ENCODE measurements around the gene DUSP2. TPM values are rescaled to one million over a fixed set of nuclear protein-coding genes. Genes with fewer than 3 reads are reported as not detected.

The DUSP2 gene
- total and polyA plus RNA-seq, 2 experiments from 2014 or later: 0.89 to 2.2 TPM

DNA sequence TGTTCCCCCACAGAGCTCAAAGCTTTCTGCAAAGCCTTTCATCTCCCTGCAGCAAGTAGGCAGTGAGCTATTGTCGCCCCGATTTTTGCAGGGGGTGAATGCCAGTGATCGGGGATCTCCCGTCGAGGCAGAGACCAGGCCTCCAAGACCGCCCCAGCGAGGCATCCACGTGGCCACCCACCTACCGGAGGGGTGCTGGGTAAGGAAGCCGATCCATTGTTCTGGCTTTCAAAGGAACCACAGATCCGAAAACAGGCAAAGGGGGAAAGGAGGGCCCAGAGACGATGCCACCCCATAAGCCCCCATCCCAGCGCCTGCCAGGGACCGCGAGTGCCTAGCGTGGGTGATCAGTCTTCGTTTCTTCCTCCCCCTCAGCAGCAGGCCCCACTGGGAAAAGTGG is 31.3 kb downstream of the DUSP2 start:
- H3K4me3 ChIP-seq: peak overlapping the region; percentile 92
- no peak for DNase-seq (ENCODE audit: low read depth in 1 of 2, low spot score in 1 of 2)

GRCh38 chr2:96113367-96113677 is 31.9 kb downstream of the DUSP2 start:
- H3K36me3 ChIP-seq: no peaks in the 10 kb centered on the region
- no peak for DNase-seq (ENCODE audit: low read depth in 1 of 2, low spot score in 1 of 2)
- peaks cover 42% of the 10 kb centered on the region for H3K4me1 ChIP-seq (ENCODE audit: low read depth)
- no peak overlapping the region for H3K4me3 ChIP-seq
- peak overlapping the region; percentile 11 for H3K27ac ChIP-seq
- no peak for TF ChIP-seq CTCF (IDR thresholded peaks at IDR 0.05; ENCODE audit: low read depth, low read length)
- H3K27me3 ChIP-seq: peaks cover 9% of the 10 kb centered on the region
- no peaks in the 10 kb centered on the region for H3K9me3 ChIP-seq (ENCODE audit: low read depth)

More for the DNA sequence above, 31.3 kb downstream of the DUSP2 start:
- H3K4me1 ChIP-seq (ENCODE audit: low read depth): peaks cover 36% of the 10 kb centered on the region
- H3K9me3 ChIP-seq (ENCODE audit: low read depth): no peaks in the 10 kb centered on the region
- no peak overlapping the region for H3K27ac ChIP-seq
- H3K36me3 ChIP-seq: no peaks in the 10 kb centered on the region
- peaks cover 10% of the 10 kb centered on the region for H3K27me3 ChIP-seq
- TF ChIP-seq CTCF (IDR thresholded peaks at IDR 0.05; ENCODE audit: low read depth, low read length): no peak

DNA sequence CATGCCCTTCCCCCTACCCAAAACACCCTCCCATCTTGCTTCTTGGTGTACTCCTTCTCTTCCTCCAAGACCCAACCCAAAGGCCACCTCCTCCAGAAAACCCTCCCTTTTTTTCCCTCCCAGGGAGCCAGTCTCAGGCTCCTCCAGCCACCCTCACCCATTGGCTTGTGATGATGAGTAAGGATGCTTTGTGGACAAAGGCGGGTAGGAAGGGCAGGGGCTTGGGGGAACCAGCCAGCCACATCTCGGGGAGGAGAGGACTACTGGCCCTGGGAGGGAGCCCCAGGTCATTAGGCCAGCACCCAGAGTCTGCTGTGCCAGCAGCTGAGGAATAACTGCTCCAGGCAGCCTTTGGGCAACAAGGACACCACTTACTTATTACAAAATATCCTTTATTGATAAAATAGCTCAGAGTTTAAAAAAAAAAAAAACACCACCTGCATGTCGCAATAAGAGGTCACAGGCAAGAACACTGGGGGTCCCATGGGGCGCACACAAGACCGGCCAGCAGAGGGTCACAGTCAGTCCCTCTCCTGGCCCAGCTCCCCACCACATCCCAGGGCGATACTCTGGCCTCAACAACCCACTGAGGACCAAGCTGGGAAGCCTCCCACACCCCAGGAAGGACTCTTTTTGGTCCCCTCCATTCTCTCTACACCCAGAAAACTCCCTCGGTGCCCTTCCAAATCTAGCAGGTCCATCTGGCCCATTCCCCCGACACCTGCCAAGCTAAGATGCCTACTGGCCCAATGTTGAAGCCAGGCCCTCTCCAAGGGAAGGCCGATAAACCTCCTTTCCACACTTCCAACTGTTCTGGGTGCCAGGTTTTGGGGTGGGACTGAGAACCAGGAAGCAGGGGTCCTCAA is 32.5 kb downstream of the DUSP2 start:
- no peaks in the 10 kb centered on the region for H3K9me3 ChIP-seq (ENCODE audit: low read depth)
- H3K4me3 ChIP-seq: no peak overlapping the region
- H3K4me1 ChIP-seq (ENCODE audit: low read depth): peaks cover 48% of the 10 kb centered on the region
- peaks cover 4% of the 10 kb centered on the region for H3K27me3 ChIP-seq
- H3K27ac ChIP-seq: peak overlapping the region; percentile 97
- no peak for DNase-seq (ENCODE audit: low read depth in 1 of 2, low spot score in 1 of 2)
- no peak for TF ChIP-seq CTCF (IDR thresholded peaks at IDR 0.05; ENCODE audit: low read depth, low read length)
- H3K36me3 ChIP-seq: no peaks in the 10 kb centered on the region

DNA sequence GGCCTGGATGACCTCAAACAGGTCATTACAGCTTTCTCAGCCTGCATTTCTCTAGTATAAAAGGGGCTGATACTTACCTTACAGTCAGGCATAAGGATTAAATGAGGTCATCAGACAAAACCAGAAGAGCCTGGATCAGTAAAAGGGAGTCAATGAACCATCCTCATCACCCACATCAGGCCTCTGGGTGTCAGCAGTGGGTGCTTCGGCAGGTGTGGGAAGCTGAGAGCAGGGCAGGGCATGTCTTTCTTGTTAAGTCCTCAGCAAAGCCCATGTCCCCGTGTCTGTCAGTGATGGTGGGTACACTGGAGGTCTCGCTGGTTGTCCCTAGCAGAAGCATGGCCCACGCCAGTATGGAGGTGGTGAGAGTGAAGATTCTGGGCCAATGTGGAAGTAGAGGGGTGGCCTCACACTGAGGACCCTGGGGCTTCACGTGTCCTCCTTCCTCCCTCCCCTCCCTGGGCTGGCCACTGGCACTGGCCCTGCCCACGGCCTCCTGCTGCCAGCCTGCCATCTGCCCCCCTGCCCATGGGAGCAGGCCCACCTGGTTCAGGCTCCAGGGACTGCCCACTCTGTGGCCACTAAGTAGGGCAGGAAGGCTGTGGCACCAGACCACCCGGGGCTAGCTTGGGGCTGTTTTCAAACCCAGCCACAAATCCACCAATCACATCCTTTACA is 33.3 kb downstream of the DUSP2 start:
- no peaks in the 10 kb centered on the region for H3K9me3 ChIP-seq (ENCODE audit: low read depth)
- TF ChIP-seq CTCF (IDR thresholded peaks at IDR 0.05; ENCODE audit: low read depth, low read length): no peak
- H3K27me3 ChIP-seq: no peaks in the 10 kb centered on the region
- no peak overlapping the region for H3K4me3 ChIP-seq
- H3K4me1 ChIP-seq (ENCODE audit: low read depth): peaks cover 55% of the 10 kb centered on the region
- peak overlapping the region; percentile 97 for H3K27ac ChIP-seq
- no peaks in the 10 kb centered on the region for H3K36me3 ChIP-seq
- DNase-seq (ENCODE audit: low read depth in 1 of 2, low spot score in 1 of 2): no peak

DNA sequence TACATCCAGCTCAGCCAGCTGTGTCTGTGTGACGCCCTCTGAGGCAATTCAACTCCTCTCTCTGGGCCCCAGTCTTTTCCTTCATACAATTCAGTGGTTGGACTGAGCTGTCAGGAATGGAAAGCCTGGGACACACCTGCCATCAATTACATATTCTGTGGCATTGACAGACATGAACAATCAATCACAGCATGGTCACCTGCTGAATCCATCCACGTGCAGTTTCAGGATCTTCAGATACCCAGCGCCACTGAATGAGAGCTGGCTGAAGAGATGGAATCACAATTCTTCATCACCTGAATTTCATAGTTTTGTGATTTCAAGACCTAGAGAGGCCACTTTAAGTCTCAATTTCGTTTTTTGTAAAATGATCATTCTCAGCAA is 34.0 kb downstream of the DUSP2 start:
- DNase-seq (ENCODE audit: low read depth in 1 of 2, low spot score in 1 of 2): no peak
- H3K4me1 ChIP-seq (ENCODE audit: low read depth): peaks cover 55% of the 10 kb centered on the region
- H3K36me3 ChIP-seq: no peaks in the 10 kb centered on the region
- no peaks in the 10 kb centered on the region for H3K9me3 ChIP-seq (ENCODE audit: low read depth)
- peak overlapping the region; percentile 97 for H3K27ac ChIP-seq
- H3K27me3 ChIP-seq: no peaks in the 10 kb centered on the region
- no peak overlapping the region for H3K4me3 ChIP-seq
- no peak for TF ChIP-seq CTCF (IDR thresholded peaks at IDR 0.05; ENCODE audit: low read depth, low read length)
